GM19438 (cell line): ENCODE measurements around the gene CDC25C.
"Not testable (repeated sequence)": the region's sequence is repeated elsewhere in the genome, so short reads cannot be mapped to it uniquely, and the experiment has no call there.

Experiments used
- ATAC-seq: cut with Tn5 transposase; IDR thresholded peaks from one replicate; pipeline ENCODE4 v1.9.1; 2021; ENCODE audit warnings: low read depth; ENCODE audit not compliant: unreplicated experiment

The CDC25C gene

GRCh38 chr5:138349852-138350562 lies 18.4 kb upstream of the CDC25C start:
- ATAC-seq, result no peak

GRCh38 chr5:138346889-138347288 lies 15.3 kb upstream of the CDC25C start:
- no peak for ATAC-seq

- ATAC-seq, result no peak
These were observed 13.5 kb upstream of the CDC25C start for GRCh38 chr5:138344887-138345622.

- ATAC-seq, result no peak
These were observed 8.4 kb upstream of the CDC25C start for GRCh38 chr5:138340008-138340407.

- no peak for ATAC-seq
These were observed 7.9 kb upstream of the CDC25C start for GRCh38 chr5:138339464-138339863.

GRCh38 chr5:138339091-138339456 lies 7.5 kb upstream of the CDC25C start:
- ATAC-seq, result no peak

GRCh38 chr5:138338411-138339090 lies 6.9 kb upstream of the CDC25C start:
- peak; percentile 18 for ATAC-seq

GRCh38 chr5:138337685-138338410 lies 6.2 kb upstream of the CDC25C start, which contains the start of gene FAM53C:
TSS of gene FAM53C (plus strand) at chr5:138338266. CDS start at chr5:138341336, 3,070 bp downstream.
- peak; percentile 79 for ATAC-seq

GRCh38 chr5:138336952-138337684 lies 5.5 kb upstream of the CDC25C start:
- ATAC-seq, result peak; percentile 11

GRCh38 chr5:138334867-138335447 lies 3.4 kb upstream of the CDC25C start:
- ATAC-seq, result no peak

GRCh38 chr5:138330813-138331448 lies 673 bp downstream of the CDC25C start:
- no peak for ATAC-seq

GRCh38 chr5:138318211-138318610 lies 13.4 kb downstream of the CDC25C start:
- not testable (repeated sequence) for ATAC-seq

- no peak for ATAC-seq
These were observed 15.2 kb downstream of the CDC25C start for GRCh38 chr5:138316355-138316754.

- ATAC-seq, result no peak
These were observed 15.8 kb downstream of the CDC25C start for GRCh38 chr5:138315751-138316278.

GRCh38 chr5:138305797-138306196 lies 25.8 kb downstream of the CDC25C start:
- no peak for ATAC-seq

- no peak for ATAC-seq
These were observed 28.2 kb downstream of the CDC25C start for GRCh38 chr5:138303372-138303771.

- ATAC-seq, result no peak
These were observed 42.3 kb downstream of the CDC25C start for GRCh38 chr5:138289296-138289695.

- no peak for ATAC-seq
These were observed 44.4 kb downstream of the CDC25C start for GRCh38 chr5:138287246-138287645.
